Smooth muscle cell of the brain vasculature (primary cell): Measurements from ENCODE around the gene SLC37A1.
"Not testable (repeated sequence)": the region's sequence is repeated elsewhere in the genome, so short reads cannot be mapped to it uniquely, and the experiment has no call there.

Experiments
- DNase-seq: peaks from one replicate; pipeline ENCODE4 v3.0.0-alpha.2; 2012; ENCODE audit warnings: low read depth, low spot score

SLC37A1 gene

GRCh38 chr21:42615924-42616323 is 102.3 kb downstream of the SLC37A1 start:
- DNase-seq = no peak

- no peak for DNase-seq
Measured at GRCh38 chr21:42616446-42616845, 102.8 kb downstream of the SLC37A1 start.

- DNase-seq = no peak
Measured at GRCh38 chr21:42616941-42617340, 103.3 kb downstream of the SLC37A1 start.

DNA sequence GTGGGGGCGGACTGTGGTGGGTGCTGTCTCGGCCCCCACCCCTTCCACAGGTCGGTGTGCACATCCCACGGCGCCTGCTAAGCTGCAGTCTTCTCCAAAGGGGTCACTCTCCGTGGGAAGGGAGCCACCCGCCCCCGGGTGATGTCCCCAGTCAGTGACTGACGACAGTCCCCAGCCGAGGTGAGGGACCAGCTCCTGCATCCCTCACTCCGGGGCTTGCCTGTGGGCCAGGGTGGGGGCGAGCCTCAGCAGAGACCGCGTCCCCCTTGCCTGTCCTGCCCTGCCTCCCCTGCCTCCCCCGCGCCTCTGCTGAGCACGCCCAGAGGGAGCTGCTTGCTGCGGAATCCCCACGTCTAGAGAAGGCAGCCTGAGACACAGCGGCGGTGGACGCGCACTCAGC is 103.8 kb downstream of the SLC37A1 start:
- DNase-seq = no peak

DNA sequence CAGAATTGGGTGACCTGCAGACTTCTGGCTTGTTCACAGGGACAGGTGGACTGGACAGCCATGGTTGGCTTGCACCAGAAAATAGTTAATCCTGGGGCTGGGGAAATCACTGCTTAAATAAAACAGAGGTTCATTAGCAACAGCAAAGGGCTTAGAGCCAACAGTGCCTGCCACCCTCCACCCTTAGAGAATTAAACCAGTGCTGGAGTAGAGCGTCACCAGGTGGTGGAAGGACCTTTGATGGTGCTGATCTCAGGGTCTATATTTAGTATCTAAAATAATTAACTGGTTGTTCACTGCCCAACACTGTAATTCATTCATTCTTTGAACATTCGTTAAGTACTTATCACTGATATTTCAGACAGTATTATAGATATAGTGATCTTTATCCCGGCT is 105.1 kb downstream of the SLC37A1 start:
- DNase-seq = no peak

DNA sequence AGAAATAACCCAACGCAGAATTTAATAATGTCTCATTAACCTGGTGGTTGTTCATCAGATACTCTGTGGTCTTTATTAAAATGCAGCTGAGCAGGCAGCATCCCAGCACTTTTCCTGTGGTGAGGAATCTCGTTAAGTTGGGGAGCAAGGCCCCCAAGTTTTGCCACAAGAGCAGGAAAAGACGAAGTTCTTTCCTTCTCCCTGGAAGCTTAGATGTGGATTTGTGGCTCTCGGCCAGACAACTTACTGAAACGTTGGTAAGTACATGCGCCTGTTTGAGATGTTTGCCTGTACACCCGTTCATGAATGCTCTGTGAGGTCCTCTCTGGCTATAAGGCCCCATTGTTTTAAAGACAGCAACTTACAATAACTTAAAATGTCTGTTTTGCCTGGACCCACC is 105.5 kb downstream of the SLC37A1 start:
- no peak for DNase-seq

- no peak for DNase-seq
Measured at GRCh38 chr21:42619841-42620240, 106.2 kb downstream of the SLC37A1 start.

- no peak for DNase-seq
Measured at GRCh38 chr21:42621166-42621818, 107.6 kb downstream of the SLC37A1 start.

DNA sequence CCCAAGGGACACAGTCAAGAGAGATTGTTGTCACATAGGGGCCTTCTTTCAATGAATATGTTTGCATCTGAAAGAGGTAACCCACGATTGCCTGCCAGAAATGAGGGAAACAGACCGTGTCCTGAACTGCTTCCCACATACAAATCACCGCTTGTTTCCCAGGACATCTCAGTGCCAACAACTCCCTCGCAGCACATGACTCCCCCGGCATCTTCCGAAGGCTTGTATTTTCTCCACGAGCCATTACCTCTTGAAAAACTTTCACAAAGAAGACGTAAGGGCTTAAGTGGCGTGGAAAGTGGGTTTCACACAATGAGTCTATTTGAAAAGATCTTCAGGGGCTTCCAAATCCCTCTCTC is 108.1 kb downstream of the SLC37A1 start:
- no peak for DNase-seq

DNA sequence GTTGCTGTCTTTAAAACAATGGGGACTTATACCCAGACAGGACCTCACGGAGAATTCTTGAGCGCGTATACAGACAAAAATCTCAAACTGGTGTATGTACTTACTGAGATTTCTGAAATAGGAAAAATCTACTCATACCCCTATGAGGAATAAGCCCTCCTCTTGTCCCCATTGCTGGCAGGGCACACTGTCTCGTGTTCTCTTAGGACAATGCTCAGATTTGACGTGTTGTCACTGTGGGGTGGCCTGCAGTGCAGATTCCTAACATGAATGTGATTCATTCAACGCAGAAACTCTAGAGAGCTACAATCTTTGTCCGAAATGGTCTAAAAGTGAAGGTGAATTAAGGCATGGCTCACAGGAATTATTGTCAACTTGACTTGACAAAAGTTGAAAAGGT is 108.6 kb downstream of the SLC37A1 start:
- no peak for DNase-seq

DNA sequence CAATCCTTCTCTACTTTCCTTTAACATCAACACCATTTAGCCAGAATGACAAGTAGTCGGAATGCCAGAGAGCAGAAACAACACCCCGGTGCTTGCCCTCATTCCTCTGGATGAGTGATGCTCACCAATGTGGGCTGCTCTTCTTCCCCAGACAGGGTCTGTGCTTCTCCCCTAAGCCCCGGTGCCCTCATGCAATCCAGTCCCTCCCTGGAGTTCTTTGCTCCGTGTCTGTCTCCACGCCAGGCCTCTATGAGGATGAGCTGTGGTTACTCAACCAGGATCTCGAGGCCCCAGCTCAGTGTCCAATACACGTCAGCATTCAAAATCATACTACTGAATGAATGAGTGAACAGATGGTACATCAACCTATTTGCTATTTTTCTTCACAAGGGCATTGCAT is 110.0 kb downstream of the SLC37A1 start:
- DNase-seq = no peak

DNA sequence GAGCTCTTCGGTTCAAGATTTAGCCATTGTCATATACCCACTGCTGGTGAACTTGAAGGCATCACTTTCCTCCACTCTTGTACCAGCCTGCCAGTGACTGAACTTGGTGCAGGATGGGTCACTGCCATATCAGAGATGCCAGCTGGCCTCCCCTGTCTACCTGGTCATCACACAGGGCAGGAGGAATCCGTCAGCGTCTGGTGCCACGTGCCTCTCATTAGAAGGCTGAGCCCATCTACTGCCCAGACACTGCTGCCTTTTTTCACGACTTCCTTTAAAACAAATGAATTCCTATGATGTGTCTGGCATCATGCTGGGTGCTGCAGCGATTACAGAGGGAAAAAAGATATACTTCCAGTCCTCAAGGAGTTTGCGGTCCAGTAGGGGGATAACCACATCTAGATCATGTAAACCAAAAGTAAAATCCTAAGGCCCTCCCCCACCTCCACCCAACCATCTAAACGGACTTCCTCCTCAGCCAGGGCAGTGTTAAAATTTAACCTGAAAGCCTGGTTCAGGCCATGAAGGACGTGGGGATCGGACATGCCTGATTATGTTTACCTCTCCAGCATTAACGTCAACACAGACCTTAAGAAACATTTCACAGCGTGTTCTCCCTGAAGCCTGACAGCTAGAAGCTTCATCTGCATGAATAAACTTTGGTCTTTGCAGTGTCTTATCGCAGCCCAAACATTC is 110.6 kb downstream of the SLC37A1 start:
- no peak for DNase-seq

- DNase-seq = no peak
Measured at GRCh38 chr21:42624936-42625335, 111.3 kb downstream of the SLC37A1 start.

DNA sequence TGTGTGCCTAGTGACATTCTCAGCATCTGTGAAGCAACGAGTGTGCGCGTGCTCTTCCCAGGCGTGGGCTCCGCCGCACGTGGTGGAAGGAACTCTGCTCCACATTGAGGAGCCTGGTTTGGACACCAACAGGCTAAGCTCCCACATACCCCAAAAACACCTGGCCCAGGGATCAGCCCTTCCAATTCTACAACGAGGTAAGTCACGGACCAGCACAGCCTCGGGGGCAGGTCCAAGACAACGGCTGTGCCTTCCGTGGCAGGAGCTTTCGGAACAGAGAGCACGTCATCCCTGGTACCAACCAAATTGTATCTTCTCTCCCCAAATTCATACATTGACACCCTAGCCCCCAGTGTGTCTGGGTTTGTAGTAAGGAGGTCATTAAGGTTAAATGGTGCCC is 112.5 kb downstream of the SLC37A1 start:
- DNase-seq = no peak

DNA sequence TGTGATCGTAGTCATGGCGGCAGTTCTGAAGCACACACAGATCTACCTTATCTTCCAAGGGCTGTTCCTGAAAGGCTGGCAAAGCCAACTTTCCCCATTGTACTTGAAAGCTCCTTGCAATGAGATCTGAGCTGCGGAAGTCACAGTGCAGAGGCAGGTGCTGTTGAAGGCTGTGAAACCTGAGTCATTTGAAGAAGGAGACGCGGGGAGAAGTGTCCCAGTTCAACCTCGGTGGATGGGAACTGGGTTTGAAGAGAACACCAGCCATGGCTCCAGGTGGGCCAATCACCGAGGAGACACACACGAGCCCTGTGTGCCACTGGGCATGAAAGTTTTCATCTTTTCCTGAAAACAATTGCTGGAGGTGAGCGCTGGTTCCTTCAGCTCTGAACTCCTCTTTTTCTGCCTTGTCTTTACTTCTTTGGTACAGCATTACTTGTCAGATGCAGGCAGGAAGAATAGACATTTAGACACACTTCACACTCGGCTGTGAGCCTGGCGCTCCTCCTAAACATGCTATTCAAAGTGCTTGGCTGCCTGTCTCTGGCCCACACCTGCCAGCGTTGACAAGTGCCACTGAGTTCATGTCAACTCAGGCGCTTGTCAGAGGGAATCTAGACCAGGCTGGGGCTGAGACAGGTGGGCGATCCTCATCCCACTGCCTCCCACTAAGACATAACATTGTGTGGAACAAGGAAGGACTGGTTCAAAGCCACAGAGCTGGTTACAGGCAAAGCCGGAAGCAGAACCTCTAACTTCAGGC is 114.1 kb downstream of the SLC37A1 start:
- no peak for DNase-seq

DNA sequence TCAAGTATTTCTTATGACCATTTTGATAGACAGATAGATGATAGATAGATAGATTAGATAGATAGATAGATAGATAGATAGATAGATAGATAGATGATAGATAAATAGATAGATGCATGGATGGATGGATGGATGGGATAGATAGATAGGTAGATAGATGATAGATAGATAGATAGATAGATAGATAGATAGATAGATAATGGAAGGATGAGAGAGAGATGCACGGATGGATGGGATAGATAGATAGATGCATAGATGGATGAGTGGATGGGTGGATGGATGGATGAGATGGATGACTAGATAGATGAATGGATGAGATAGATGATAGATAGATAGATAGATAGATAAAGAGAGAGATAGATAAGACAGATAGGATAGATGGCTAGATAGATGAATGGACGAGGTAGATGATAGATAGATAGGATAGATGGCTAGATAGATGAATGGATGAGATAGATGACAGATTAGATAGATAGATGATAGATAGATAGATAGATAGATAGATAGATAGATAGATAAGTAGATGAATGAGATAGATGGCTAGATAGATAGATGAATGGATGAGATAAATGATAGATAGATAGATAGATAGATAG is 114.9 kb downstream of the SLC37A1 start:
- not testable (repeated sequence) for DNase-seq

DNA sequence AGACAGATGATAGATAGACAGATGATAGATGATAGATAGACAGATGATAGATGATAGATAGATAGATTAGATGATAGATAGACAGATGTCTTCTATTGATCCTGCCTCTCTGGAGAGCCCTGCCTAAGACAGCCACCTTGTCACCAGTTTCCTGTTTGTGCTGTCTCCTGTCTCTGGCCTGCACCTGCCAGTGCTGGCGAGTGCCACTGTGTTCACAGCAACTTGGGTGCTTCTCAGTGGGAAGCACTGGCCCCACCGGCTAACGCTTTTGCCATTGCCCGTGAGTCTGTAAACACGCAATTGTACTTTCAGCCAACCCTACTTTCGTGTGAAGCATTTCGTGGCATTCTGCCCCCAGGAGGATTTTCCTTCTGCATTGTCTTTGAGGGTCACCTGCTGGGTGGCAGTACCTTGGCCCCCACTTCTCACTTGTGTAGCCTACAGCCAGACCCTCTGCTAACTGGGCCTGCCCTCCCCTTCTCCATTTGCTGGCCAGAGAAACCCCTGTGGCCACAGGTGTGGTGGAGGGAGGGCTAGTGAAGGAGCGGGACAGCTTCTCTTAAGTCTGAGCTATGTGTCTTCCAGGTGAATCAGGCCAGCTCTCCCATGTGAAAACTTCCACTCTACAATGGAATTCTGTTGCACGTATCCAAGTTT is 116.4 kb downstream of the SLC37A1 start:
- no peak for DNase-seq

GRCh38 chr21:42630626-42631025 is 117.0 kb downstream of the SLC37A1 start:
- no peak for DNase-seq
